AG04450 (cell line): ENCODE data around the gene KCNJ11. TPM values are rescaled to one million over a fixed set of nuclear protein-coding genes. Genes with fewer than 3 reads are reported as not detected.

ENCODE experiments used
- CTCF ChIA-PET: fragments of 300-600, 350-600 bp; formaldehyde crosslinking; extraction: SDS; loops from one replicate; lab custom pipeline; 2022; ENCODE audit warnings: antibody characterized with exemption, inconsistent platforms; lab: Charles Lee
- POLR2A ChIA-PET: fragments of 350-600 bp; formaldehyde crosslinking; extraction: SDS; loops from one replicate; lab custom pipeline; 2021; ENCODE audit warnings: antibody characterized with exemption, inconsistent platforms; lab: Yijun Ruan, JAX
- DNase-seq: peaks from one replicate; pipeline ENCODE4 v3.0.0-alpha.2; 2011; ENCODE audit warnings: low read depth, low spot score
- H3K27ac ChIP-seq: one replicate; pipeline ENCODE4 v1.5.1; 2012; ENCODE audit warnings: low read depth, low read length, control low read depth
- H3K27me3 ChIP-seq: one replicate; pipeline ENCODE4 v1.6.0; 2012; ENCODE audit warnings: low read length; ENCODE audit not compliant: control insufficient read depth, insufficient read depth
- H3K4me3 ChIP-seq: 2 replicates; pipeline ENCODE4 v1.5.1; 2011; ENCODE audit warnings: mild to moderate bottlenecking, low read depth, low read length, control low read depth
- H3K9me3 ChIP-seq: 2 replicates; pipeline ENCODE4 v1.5.1; 2012; ENCODE audit warnings: low read length; ENCODE audit not compliant: control insufficient read depth, insufficient read depth
- CTCF ChIP-seq: IDR thresholded peaks from 2 replicates; pipeline ENCODE4 v1.5.1; 2011; ENCODE audit warnings: low read depth, low read length, control low read depth, inconsistent platforms
- polyA plus RNA-seq: library from polyadenylated mRNA; depleted of rRNA; stranded (reverse); fragments of >200 nt; gene quantifications from 2 replicates; pipeline ENCODE4 v1.2.3, GENCODE V29; 2011; rRNA removed

KCNJ11 gene
- polyA plus RNA-seq, 1 experiment, result not detected

GRCh38 chr11:17350455-17351171 is 37.8 kb downstream of the KCNJ11 start:
- no peak for DNase-seq
- ChIA-PET POLR2A (no interaction called here), CTCF (interaction anchor here (1.1 to 1.5 kb wide), 2 partner anchors 34 to 120 kb away, joined by 5 to 7 read pairs; no protein-coding TSS in a partner anchor)
- H3K27me3 ChIP-seq, result no peaks in the 10 kb centered on the region
- no peak for TF ChIP-seq CTCF
- no peak overlapping the region for H3K4me3 ChIP-seq
- no peaks in the 10 kb centered on the region for H3K9me3 ChIP-seq
- H3K27ac ChIP-seq, result no peak overlapping the region

- Histone ChIP-seq H3K27me3 (no peaks in the 10 kb centered on the region), H3K4me3 (no peak overlapping the region), H3K27ac (no peak overlapping the region), H3K9me3 (no peaks in the 10 kb centered on the region)
- no peak for TF ChIP-seq CTCF
- no peak for DNase-seq
- POLR2A ChIA-PET, result no interaction called here
- CTCF ChIA-PET, result interaction anchor here (0.7 to 0.9 kb wide), 2 partner anchors 52 to 118 kb away, joined by 3 read pairs; no protein-coding TSS in a partner anchor
Measured at GRCh38 chr11:17347676-17348075, 40.8 kb downstream of the KCNJ11 start.

GRCh38 chr11:17343907-17344306 is 44.6 kb downstream of the KCNJ11 start:
- CTCF ChIA-PET, result interaction anchor here (2.0 kb wide), 1 partner anchor 10 kb away, joined by 17 read pairs; no protein-coding TSS in a partner anchor
- Histone ChIP-seq H3K4me3 (no peak overlapping the region), H3K27ac (no peak overlapping the region), H3K9me3 (no peaks in the 10 kb centered on the region), H3K27me3 (no peaks in the 10 kb centered on the region)
- POLR2A ChIA-PET, result no interaction called here
- no peak for DNase-seq
- TF ChIP-seq CTCF, result no peak

GRCh38 chr11:17343257-17343656 is 45.2 kb downstream of the KCNJ11 start:
- H3K27me3 ChIP-seq, result no peaks in the 10 kb centered on the region
- H3K9me3 ChIP-seq, result no peaks in the 10 kb centered on the region
- ChIA-PET POLR2A (no interaction called here), CTCF (no interaction called here)
- TF ChIP-seq CTCF, result no peak
- no peak overlapping the region for H3K4me3 ChIP-seq
- no peak overlapping the region for H3K27ac ChIP-seq
- no peak for DNase-seq

Other genes starting within 250 kb of the KCNJ11 start
- 25.1 and 42.3 TPM in 2 replicates for gene PIK3C2A, start 180.7 kb downstream of the KCNJ11 start, polyA plus RNA-seq
- gene NUCB2, start 111.9 kb downstream of the KCNJ11 start, polyA plus RNA-seq, result 183 and 275 TPM in 2 replicates
- gene NCR3LG1, start 36.9 kb downstream of the KCNJ11 start, polyA plus RNA-seq, result 3.3 and 3.6 TPM in 2 replicates
- gene ABCC8, start 88.2 kb upstream of the KCNJ11 start, polyA plus RNA-seq, result not detected in 2 replicates
- not detected in 2 replicates for gene USH1C, start 155.8 kb upstream of the KCNJ11 start, polyA plus RNA-seq
- not detected in 2 replicates for gene OTOG, start 158.6 kb upstream of the KCNJ11 start, polyA plus RNA-seq